Chondrocyte (in vitro differentiated cells): ENCODE results near the gene TPM1. TPM values are rescaled to one million over a fixed set of nuclear protein-coding genes. Genes with fewer than 3 reads are reported as not detected.
A peak's percentile ranks its signal among the peaks of the same experiment; 100 is the strongest.

Experiments
- DNase-seq: peaks from one replicate; pipeline ENCODE4 v3.0.0; 2021; ENCODE audit warnings: mixed read lengths, low spot score
- H3K27ac Mint-ChIP-seq: one replicate; pipeline ENCODE4 v1.8.0; 2021; ENCODE audit warnings: mild to moderate bottlenecking, moderate library complexity, mixed read lengths; ENCODE audit not compliant: unreplicated experiment
- H3K27me3 Mint-ChIP-seq: 2 replicates; pipeline ENCODE4 v1.8.0; 2021; ENCODE audit warnings: low read depth, mixed read lengths
- H3K36me3 Mint-ChIP-seq: 2 replicates; pipeline ENCODE4 v1.8.0; 2021; ENCODE audit warnings: low read depth, mixed read lengths
- H3K4me1 Mint-ChIP-seq: 2 replicates; pipeline ENCODE4 v1.8.0; 2021; ENCODE audit warnings: low read depth, mild to moderate bottlenecking, mixed read lengths
- H3K4me3 Mint-ChIP-seq: one replicate; pipeline ENCODE4 v1.8.0; 2021; ENCODE audit warnings: mild to moderate bottlenecking, moderate library complexity, mixed read lengths; ENCODE audit not compliant: unreplicated experiment
- H3K9me3 Mint-ChIP-seq: 2 replicates; pipeline ENCODE4 v1.8.0; 2021; ENCODE audit warnings: low read depth, mixed read lengths
- total RNA-seq: library from RNA; stranded (reverse); gene quantifications from 3 replicates; pipeline ENCODE4 v1.2.1, GENCODE V29; 2021
- TF ChIP-seq, protein P1 (sequence below): fragments of 200-600 bp; sonication (generic); IDR thresholded peaks from 2 replicates; pipeline ENCODE4 v1.5.0; 2021; ENCODE audit warnings: antibody characterized with exemption, mild to moderate bottlenecking, moderate library complexity

The TPM1 gene
- total RNA-seq, 1 donor from 2014 or later: 2,332 TPM

DNA sequence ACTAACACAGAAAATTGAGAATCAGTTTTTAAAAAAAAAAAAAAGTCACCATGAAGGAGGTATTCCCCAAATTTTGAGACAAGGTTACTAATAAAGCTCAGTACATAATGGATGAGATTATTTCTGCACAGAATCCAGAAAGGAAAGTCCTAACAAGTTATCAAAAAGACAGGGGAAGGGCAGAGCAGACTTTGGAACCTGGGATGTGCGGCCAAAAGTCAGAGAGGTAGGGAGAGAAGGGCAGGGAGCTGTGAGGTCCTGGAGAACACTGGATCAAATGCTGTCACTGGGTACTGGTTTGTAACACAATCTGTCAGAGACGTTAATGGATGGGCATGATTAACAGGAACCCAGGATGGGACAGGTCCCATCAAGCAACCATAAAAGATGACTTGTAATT is 67.0 kb downstream of the TPM1 start:
- no peaks in the 10 kb centered on the region for H3K36me3 Mint-ChIP-seq
- H3K27me3 Mint-ChIP-seq: no peaks in the 10 kb centered on the region
- peaks cover 4% of the 10 kb centered on the region for H3K9me3 Mint-ChIP-seq
- no peak for DNase-seq
- H3K4me3 Mint-ChIP-seq: no peak overlapping the region
- no peak overlapping the region for H3K27ac Mint-ChIP-seq
- TF ChIP-seq, protein P1, sequence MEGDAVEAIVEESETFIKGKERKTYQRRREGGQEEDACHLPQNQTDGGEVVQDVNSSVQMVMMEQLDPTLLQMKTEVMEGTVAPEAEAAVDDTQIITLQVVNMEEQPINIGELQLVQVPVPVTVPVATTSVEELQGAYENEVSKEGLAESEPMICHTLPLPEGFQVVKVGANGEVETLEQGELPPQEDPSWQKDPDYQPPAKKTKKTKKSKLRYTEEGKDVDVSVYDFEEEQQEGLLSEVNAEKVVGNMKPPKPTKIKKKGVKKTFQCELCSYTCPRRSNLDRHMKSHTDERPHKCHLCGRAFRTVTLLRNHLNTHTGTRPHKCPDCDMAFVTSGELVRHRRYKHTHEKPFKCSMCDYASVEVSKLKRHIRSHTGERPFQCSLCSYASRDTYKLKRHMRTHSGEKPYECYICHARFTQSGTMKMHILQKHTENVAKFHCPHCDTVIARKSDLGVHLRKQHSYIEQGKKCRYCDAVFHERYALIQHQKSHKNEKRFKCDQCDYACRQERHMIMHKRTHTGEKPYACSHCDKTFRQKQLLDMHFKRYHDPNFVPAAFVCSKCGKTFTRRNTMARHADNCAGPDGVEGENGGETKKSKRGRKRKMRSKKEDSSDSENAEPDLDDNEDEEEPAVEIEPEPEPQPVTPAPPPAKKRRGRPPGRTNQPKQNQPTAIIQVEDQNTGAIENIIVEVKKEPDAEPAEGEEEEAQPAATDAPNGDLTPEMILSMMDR: no peak
- H3K4me1 Mint-ChIP-seq: peaks cover 39% of the 10 kb centered on the region

DNA sequence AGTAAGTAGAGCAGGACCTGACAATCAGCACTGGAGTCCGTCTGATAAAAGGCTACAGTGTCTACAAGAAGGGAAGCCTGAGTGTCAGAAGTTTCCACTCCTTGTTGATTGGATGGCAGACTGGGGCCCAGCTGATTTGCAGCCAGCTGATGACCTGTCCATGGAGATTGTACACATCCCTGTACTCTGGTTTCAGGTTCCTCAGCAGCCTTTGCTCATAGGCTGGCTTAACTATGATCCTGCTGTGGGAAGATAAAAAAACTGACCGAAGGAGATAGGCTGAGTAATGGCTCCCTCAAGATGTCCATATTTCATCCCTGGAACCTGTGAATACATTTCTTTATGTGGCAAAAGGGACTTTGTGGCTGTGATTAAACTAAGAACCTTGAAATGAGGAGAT is 67.4 kb downstream of the TPM1 start:
- H3K27me3 Mint-ChIP-seq: no peaks in the 10 kb centered on the region
- H3K4me3 Mint-ChIP-seq: no peak overlapping the region
- no peaks in the 10 kb centered on the region for H3K36me3 Mint-ChIP-seq
- no peak for DNase-seq
- H3K27ac Mint-ChIP-seq: no peak overlapping the region
- TF ChIP-seq, protein P1: no peak
- H3K9me3 Mint-ChIP-seq: peaks cover 3% of the 10 kb centered on the region
- peaks cover 35% of the 10 kb centered on the region for H3K4me1 Mint-ChIP-seq

DNA sequence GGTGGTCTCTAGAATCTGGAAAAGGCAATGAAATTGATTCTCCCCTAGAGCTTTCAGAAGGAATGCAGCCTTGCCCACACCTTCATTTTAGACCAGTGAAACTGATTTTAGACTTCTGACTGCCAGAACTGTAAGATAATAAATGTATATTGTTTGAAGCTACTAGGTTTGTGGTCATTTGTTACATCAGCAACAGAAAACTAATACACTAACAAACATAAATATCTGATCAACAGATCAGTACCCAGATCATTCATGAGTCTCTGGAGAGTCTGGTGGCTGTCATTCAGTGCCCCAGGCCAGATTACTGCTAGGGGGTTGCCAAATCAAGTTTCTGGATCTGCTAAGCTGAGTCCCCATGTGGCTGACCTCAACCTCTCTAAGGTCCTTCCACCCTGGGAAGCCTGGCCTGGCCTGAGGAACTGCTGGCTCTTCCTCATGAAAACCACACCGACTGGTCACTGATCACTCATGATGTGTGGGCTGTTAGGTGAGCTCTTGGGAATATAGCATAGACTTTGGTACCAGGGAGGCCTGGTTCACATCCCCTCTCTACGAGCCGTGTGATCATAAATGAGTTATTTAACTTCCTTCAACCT is 68.0 kb downstream of the TPM1 start:
- H3K27ac Mint-ChIP-seq: no peak overlapping the region
- no peak overlapping the region for H3K4me3 Mint-ChIP-seq
- peaks cover 31% of the 10 kb centered on the region for H3K4me1 Mint-ChIP-seq
- no peaks in the 10 kb centered on the region for H3K36me3 Mint-ChIP-seq
- DNase-seq: no peak
- TF ChIP-seq, protein P1: no peak
- no peaks in the 10 kb centered on the region for H3K9me3 Mint-ChIP-seq
- no peaks in the 10 kb centered on the region for H3K27me3 Mint-ChIP-seq

DNA sequence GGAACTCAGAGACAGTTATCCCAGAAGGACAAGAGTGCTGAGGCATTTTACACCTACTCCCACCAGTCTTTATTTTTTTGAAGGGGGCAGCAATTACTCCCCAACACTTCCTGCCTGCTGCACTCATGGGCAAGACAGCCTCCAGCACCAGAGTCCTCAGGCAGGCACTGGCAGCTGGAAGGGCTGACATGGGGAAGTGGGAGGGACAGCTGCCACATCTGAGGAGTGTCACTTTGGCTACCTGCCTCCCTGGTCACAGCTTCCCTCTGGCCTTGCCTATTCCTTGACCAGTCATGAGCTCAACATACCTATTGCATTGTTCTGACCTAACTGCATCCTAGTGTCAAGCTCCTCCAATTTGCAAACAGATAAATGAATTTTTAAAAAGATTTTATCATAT is 68.9 kb downstream of the TPM1 start:
- TF ChIP-seq, protein P1: no peak
- no peak for DNase-seq
- H3K27ac Mint-ChIP-seq: no peak overlapping the region
- H3K36me3 Mint-ChIP-seq: no peaks in the 10 kb centered on the region
- no peaks in the 10 kb centered on the region for H3K9me3 Mint-ChIP-seq
- peaks cover 31% of the 10 kb centered on the region for H3K4me1 Mint-ChIP-seq
- no peak overlapping the region for H3K4me3 Mint-ChIP-seq
- no peaks in the 10 kb centered on the region for H3K27me3 Mint-ChIP-seq

DNA sequence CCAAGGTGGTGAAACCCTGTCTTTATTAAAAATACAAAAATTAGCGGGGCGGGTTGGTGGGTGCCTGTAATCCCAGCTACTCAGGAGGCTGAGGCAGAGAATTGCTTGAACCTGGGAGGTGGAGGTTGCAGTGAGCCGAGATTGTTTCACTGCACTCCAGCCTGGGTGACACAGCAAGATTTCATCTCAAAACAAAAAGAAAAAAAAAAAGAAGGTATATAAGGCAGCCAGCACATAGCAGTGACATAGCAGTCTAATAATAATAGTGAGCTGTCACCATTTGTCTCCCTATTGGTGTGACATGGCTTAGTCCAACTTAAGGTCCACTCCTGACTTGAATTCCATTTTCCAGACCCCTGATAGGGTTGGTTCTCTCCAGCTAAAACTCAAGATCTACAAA is 70.3 kb downstream of the TPM1 start:
- no peaks in the 10 kb centered on the region for H3K36me3 Mint-ChIP-seq
- no peak overlapping the region for H3K4me3 Mint-ChIP-seq
- H3K9me3 Mint-ChIP-seq: no peaks in the 10 kb centered on the region
- peaks cover 22% of the 10 kb centered on the region for H3K4me1 Mint-ChIP-seq
- TF ChIP-seq, protein P1: no peak
- H3K27ac Mint-ChIP-seq: peak overlapping the region; percentile 68
- no peak for DNase-seq
- no peaks in the 10 kb centered on the region for H3K27me3 Mint-ChIP-seq
